ENCODE data around the gene SLC25A4.

- TF ChIP-seq CTCF (IDR thresholded peaks at IDR 0.05) (no peak), POLR2A (IDR thresholded peaks at IDR 0.05) (no peak)
Measured at GRCh38 chr4:185194924-185195888, 52.1 kb downstream of the SLC25A4 start.

All from testis (tissue), 2 donors.